Measurements from ENCODE around the gene CLIC4. TPM values are rescaled to one million over a fixed set of nuclear protein-coding genes. Genes with fewer than 3 reads are reported as not detected.

Gene CLIC4
- total RNA-seq, 3 donors from 2014 or later (not counting 1 experiment from before 2014, with no cell fraction given), result 3.8 to 11.5 (median 5.0) TPM

GRCh38 chr1:24860841-24861240, 115.6 kb downstream of the CLIC4 start:
- peak overlapping the region; percentile 82 for H3K4me3 Mint-ChIP-seq
- intact Hi-C loops (cut with micrococcal nuclease), result no loop called here
- no peaks in the 10 kb centered on the region for H3K9me3 Mint-ChIP-seq
- no peak for ATAC-seq
- no peak for TF ChIP-seq CTCF (IDR thresholded peaks at IDR 0.05)
- Histone ChIP-seq H3K27ac (ENCODE audit: low read length) (peak overlapping the region; percentile 63), H3K4me3 (ENCODE audit: low read length) (no peak overlapping the region), H3K4me1 (ENCODE audit: control insufficient read depth, insufficient read depth, low read length) (peaks cover 88% of the 10 kb centered on the region), H3K9me3 (ENCODE audit: control insufficient read depth, insufficient read depth, low read length) (no peaks in the 10 kb centered on the region), H3K27me3 (ENCODE audit: control insufficient read depth, insufficient read depth, low read length) (no peaks in the 10 kb centered on the region), H3K36me3 (ENCODE audit: control insufficient read depth, insufficient read depth, low read length) (peaks cover 11% of the 10 kb centered on the region)
- WGBS (ENCODE audit: insufficient coverage), result 67% methylated on average over 15 of the region's 15 CpGs
- peaks cover 76 to 78% of the 10 kb centered on the region in 2 donors for H3K4me1 Mint-ChIP-seq
- no peaks in the 10 kb centered on the region for H3K27me3 Mint-ChIP-seq (ENCODE audit: low read depth in 2 of 2)
- DNase-seq, result no peak
- H3K27ac Mint-ChIP-seq, result peak overlapping the region; percentile 81 to 86
- peaks cover 8% of the 10 kb centered on the region for H3K36me3 Mint-ChIP-seq

- Mint-ChIP-seq H3K27ac (peak overlapping the region; percentile 81 to 86), H3K36me3 (peaks cover 8% of the 10 kb centered on the region), H3K27me3 (ENCODE audit: low read depth in 2 of 2) (no peaks in the 10 kb centered on the region), H3K4me3 (peak overlapping the region; percentile 82), H3K4me1 (peaks cover 66 to 69% of the 10 kb centered on the region in 2 donors), H3K9me3 (no peaks in the 10 kb centered on the region)
- WGBS (ENCODE audit: insufficient coverage), result 74% methylated on average over 28 of the region's 28 CpGs
- intact Hi-C loops (cut with micrococcal nuclease), result loop anchor here (2.0 kb wide), 1 partner anchor 13 kb away; no protein-coding TSS in a partner anchor
- Histone ChIP-seq H3K4me1 (ENCODE audit: control insufficient read depth, insufficient read depth, low read length) (peaks cover 80% of the 10 kb centered on the region), H3K9me3 (ENCODE audit: control insufficient read depth, insufficient read depth, low read length) (no peaks in the 10 kb centered on the region), H3K27me3 (ENCODE audit: control insufficient read depth, insufficient read depth, low read length) (no peaks in the 10 kb centered on the region), H3K36me3 (ENCODE audit: control insufficient read depth, insufficient read depth, low read length) (peaks cover 16% of the 10 kb centered on the region), H3K4me3 (ENCODE audit: low read length) (no peak overlapping the region), H3K27ac (ENCODE audit: low read length) (peak overlapping the region; percentile 63)
- no peak for TF ChIP-seq CTCF (IDR thresholded peaks at IDR 0.05)
- ATAC-seq, result peak; percentile 21 to 68 (median 43)
- DNase-seq, result no peak
Observed at GRCh38 chr1:24861821-24862727, 116.8 kb downstream of the CLIC4 start.

- Histone ChIP-seq H3K4me3 (ENCODE audit: low read length) (no peak overlapping the region), H3K27me3 (ENCODE audit: control insufficient read depth, insufficient read depth, low read length) (no peaks in the 10 kb centered on the region), H3K9me3 (ENCODE audit: control insufficient read depth, insufficient read depth, low read length) (no peaks in the 10 kb centered on the region), H3K36me3 (ENCODE audit: control insufficient read depth, insufficient read depth, low read length) (peaks cover 16% of the 10 kb centered on the region), H3K4me1 (ENCODE audit: control insufficient read depth, insufficient read depth, low read length) (peaks cover 80% of the 10 kb centered on the region), H3K27ac (ENCODE audit: low read length) (peak overlapping the region; percentile 63)
- ATAC-seq, result no peak
- no peak for DNase-seq
- H3K9me3 Mint-ChIP-seq, result no peaks in the 10 kb centered on the region
- no peaks in the 10 kb centered on the region for H3K27me3 Mint-ChIP-seq (ENCODE audit: low read depth in 2 of 2)
- 86% methylated on average over 12 of the region's 12 CpGs for WGBS (ENCODE audit: insufficient coverage)
- no peak for TF ChIP-seq CTCF (IDR thresholded peaks at IDR 0.05)
- H3K4me3 Mint-ChIP-seq, result peak overlapping the region; percentile 82
- H3K36me3 Mint-ChIP-seq, result peaks cover 8% of the 10 kb centered on the region
- peaks cover 66 to 68% of the 10 kb centered on the region in 2 donors for H3K4me1 Mint-ChIP-seq
- peak overlapping the region; percentile 81 to 86 for H3K27ac Mint-ChIP-seq
- intact Hi-C loops (cut with micrococcal nuclease), result loop anchor here (2.0 kb wide), 1 partner anchor 14 kb away; no protein-coding TSS in a partner anchor
Observed at GRCh38 chr1:24862775-24863483, 117.7 kb downstream of the CLIC4 start.

Measured in natural killer cell (primary cell).